HG03066 (cell line): ENCODE data around the gene RNF130.
"Not testable (repeated sequence)": the region's sequence is repeated elsewhere in the genome, so short reads cannot be mapped to it uniquely, and the experiment has no call there.

ENCODE experiments used
- ATAC-seq: cut with Tn5 transposase; IDR thresholded peaks from one replicate; pipeline ENCODE4 v1.9.1; 2021; ENCODE audit warnings: low read depth; ENCODE audit not compliant: unreplicated experiment

The RNF130 gene

GRCh38 chr5:180104168-180104530 is 32.6 kb upstream of the RNF130 start:
- no peak for ATAC-seq

- no peak for ATAC-seq
Measured at GRCh38 chr5:180103487-180104167, 32.1 kb upstream of the RNF130 start.

- ATAC-seq: no peak
Measured at GRCh38 chr5:180102636-180103035, 31.1 kb upstream of the RNF130 start.

- ATAC-seq: no peak
Measured at GRCh38 chr5:180101451-180102105, 30.0 kb upstream of the RNF130 start.

- ATAC-seq: no peak
Measured at GRCh38 chr5:180100621-180101450, 29.3 kb upstream of the RNF130 start.

- ATAC-seq: no peak
Measured at GRCh38 chr5:180099733-180100611, 28.4 kb upstream of the RNF130 start.

GRCh38 chr5:180098991-180099732 is 27.6 kb upstream of the RNF130 start:
- ATAC-seq: no peak

GRCh38 chr5:180098526-180098925 is 27.0 kb upstream of the RNF130 start:
- no peak for ATAC-seq

- no peak for ATAC-seq
Measured at GRCh38 chr5:180097926-180098325, 26.4 kb upstream of the RNF130 start.

- no peak for ATAC-seq
Measured at GRCh38 chr5:180097163-180097894, 25.8 kb upstream of the RNF130 start.

GRCh38 chr5:180096616-180097015 is 25.1 kb upstream of the RNF130 start:
- ATAC-seq: no peak

- no peak for ATAC-seq
Measured at GRCh38 chr5:180095545-180095944, 24.0 kb upstream of the RNF130 start.

GRCh38 chr5:180093651-180094382 is 22.3 kb upstream of the RNF130 start:
- no peak for ATAC-seq

- no peak for ATAC-seq
Measured at GRCh38 chr5:180093241-180093640, 21.7 kb upstream of the RNF130 start.

GRCh38 chr5:180090769-180091546 is 19.4 kb upstream of the RNF130 start:
- no peak for ATAC-seq

GRCh38 chr5:180090098-180090768 is 18.7 kb upstream of the RNF130 start:
- no peak for ATAC-seq

- not testable (repeated sequence) for ATAC-seq
Measured at GRCh38 chr5:180089628-180090027, 18.1 kb upstream of the RNF130 start.
